ENCODE results near the gene PPP1R15A.
"Not testable (repeated sequence)": the region's sequence is repeated elsewhere in the genome, so short reads cannot be mapped to it uniquely, and the experiment has no call there.

PPP1R15A gene

GRCh38 chr19:48915757-48916156 is 43.5 kb downstream of the PPP1R15A start:
- peak; percentile 71 for DNase-seq

GRCh38 chr19:48918071-48918470 is 45.9 kb downstream of the PPP1R15A start:
- DNase-seq: no peak

- DNase-seq: no peak
Measured at GRCh38 chr19:48918801-48919247, 46.6 kb downstream of the PPP1R15A start.

- DNase-seq: not testable (repeated sequence)
Measured at GRCh38 chr19:48919271-48919670, 47.0 kb downstream of the PPP1R15A start.

GRCh38 chr19:48920949-48921348 is 48.7 kb downstream of the PPP1R15A start:
- DNase-seq: no peak

- DNase-seq: no peak
Measured at GRCh38 chr19:48921721-48922500, 49.7 kb downstream of the PPP1R15A start.

GRCh38 chr19:48922548-48923490 is 50.6 kb downstream of the PPP1R15A start:
- no peak for DNase-seq

GRCh38 chr19:48925240-48925843 is 53.1 kb downstream of the PPP1R15A start:
- no peak for DNase-seq
